ENCODE results near the gene LRRC75A. TPM values are rescaled to one million over a fixed set of nuclear protein-coding genes. Genes with fewer than 3 reads are reported as not detected.

The LRRC75A gene
- total and polyA plus RNA-seq, 2 of the 13 experiments (the other 11 are each of a cell fraction or from before 2014, with no cell fraction given) = 0.03 TPM; not detected in 1

- TF ChIP-seq KAT7 (CRISPR knock-in tag; IDR thresholded peaks at IDR 0.05; ENCODE audit: borderline replicate concordance) (no peak), NFYB (CRISPR knock-in tag; IDR thresholded peaks at IDR 0.05) (no peak), ELF1 (CRISPR knock-in tag; IDR thresholded peaks at IDR 0.05) (no peak), ZNF576 (CRISPR knock-in tag; IDR thresholded peaks at IDR 0.05) (no peak), ZNF138 (CRISPR knock-in tag; IDR thresholded peaks at IDR 0.05; ENCODE audit: low read depth) (no peak), ZNF768 (CRISPR knock-in tag; IDR thresholded peaks at IDR 0.05) (no peak)
Measured at GRCh38 chr17:16459271-16459670, 32.7 kb downstream of the LRRC75A start (continued).

GRCh38 chr17:16456742-16457316 lies 35.2 kb downstream of the LRRC75A start:
- H3K9me3 ChIP-seq (ENCODE audit: low read length) = no peaks in the 10 kb centered on the region
- ChIA-PET CTCF (ENCODE audit: low intra/inter-chr PET ratio, low total read pairs) (no interaction called here), POLR2A (no interaction called here)
- no peaks in the 10 kb centered on the region for H4K20me1 ChIP-seq (ENCODE audit: insufficient read depth, low read length)
- 91% methylated on average over 9 of the region's 9 CpGs for WGBS (ENCODE audit: low lambda C conversion rate)
- H3K4me2 ChIP-seq (ENCODE audit: low read depth, low read length) = no peak overlapping the region
- no TSS peak for BruUV-seq (replicated peaks)
- H3K4me3 ChIP-seq (replicated peaks in 1 of 3; ENCODE audit: insufficient read depth in 1 of 3, low read depth in 2 of 3, low read length in 3 of 3) = no peak overlapping the region
- H2AFZ ChIP-seq (ENCODE audit: low read length) = no peak overlapping the region
- FAIRE-seq (no peak), ATAC-seq (0 out of 3 replicates have a peak, but pooled peaks have one; percentile 5), DNase-seq (ENCODE audit: low spot score) (no peak)
- H3K79me2 ChIP-seq (ENCODE audit: insufficient read depth, low read length) = no peaks in the 10 kb centered on the region
- intact Hi-C loops (cut with micrococcal nuclease; ENCODE audit: unreplicated experiment) (loop anchor here (5.0 kb wide), 1 partner anchor 35 kb away; the partner anchor contains the start of gene LRRC75A), in situ Hi-C loops (cut with HindIII; ENCODE audit: extremely low pct_ligation_motif_present, low pct_unique_long_range_greater_than_20kb) (no loop called here)
- peaks cover 31% of the 10 kb centered on the region for H3K4me1 ChIP-seq (ENCODE audit: insufficient read depth, low read length)
- TF ChIP-seq XRCC5 (optimal IDR thresholded peaks at IDR 0.05; ENCODE audit: low read length) (no peak), CTCF (CRISPR knock-in tag; IDR thresholded peaks at IDR 0.05) (peak; percentile 48; the same call in 1 of the 2 replicates), STAG1 (CRISPR knock-in tag; IDR thresholded peaks at IDR 0.05) (peak; percentile 23), FOXP1 (IDR thresholded peaks at IDR 0.05) (no peak), FOXP1 (CRISPR knock-in tag; IDR thresholded peaks at IDR 0.05) (no peak)
- H3K9ac ChIP-seq (ENCODE audit: insufficient read depth, low read depth, low read length) = no peak overlapping the region
- H3K27ac ChIP-seq (ENCODE audit: extremely low read length, insufficient read depth, low read length) = no peak overlapping the region
- no peaks in the 10 kb centered on the region for H3K36me3 ChIP-seq (replicated peaks in 1 of 2; ENCODE audit: control insufficient read depth in 1 of 2, insufficient read depth in 2 of 2, low read length in 2 of 2)
- H3K27me3 ChIP-seq (ENCODE audit: control insufficient read depth in 1 of 2, insufficient read depth in 2 of 2, low read length in 2 of 2) = no peaks in the 10 kb centered on the region
